Non-pigmented ciliary epithelial cell (primary cell): ENCODE results near the gene JARID2.
"Not testable (repeated sequence)": the region's sequence is repeated elsewhere in the genome, so short reads cannot be mapped to it uniquely, and the experiment has no call there.

Experiments
- DNase-seq: peaks from one replicate; pipeline ENCODE4 v3.0.0-alpha.2; 2010; ENCODE audit warnings: low read depth

Gene JARID2

GRCh38 chr6:15543332-15543917, 297.6 kb downstream of the JARID2 start:
- not testable (repeated sequence) for DNase-seq

- no peak for DNase-seq
These were observed 298.5 kb downstream of the JARID2 start for GRCh38 chr6:15544321-15544900.

GRCh38 chr6:15546591-15546990, 300.7 kb downstream of the JARID2 start:
- DNase-seq, result no peak

GRCh38 chr6:15547400-15547799, 301.5 kb downstream of the JARID2 start:
- DNase-seq, result no peak

- no peak for DNase-seq
These were observed 303.5 kb downstream of the JARID2 start for GRCh38 chr6:15549371-15549770.

- no peak for DNase-seq
These were observed 304.8 kb downstream of the JARID2 start for GRCh38 chr6:15550546-15551123.

- DNase-seq, result no peak
These were observed 305.4 kb downstream of the JARID2 start for GRCh38 chr6:15551262-15551661.

GRCh38 chr6:15551798-15552197, 305.9 kb downstream of the JARID2 start:
- DNase-seq, result peak; percentile 58

- DNase-seq, result no peak
These were observed 307.2 kb downstream of the JARID2 start for GRCh38 chr6:15553031-15553430.

- no peak for DNase-seq
These were observed 307.9 kb downstream of the JARID2 start for GRCh38 chr6:15553736-15554294.

GRCh38 chr6:15554728-15555100, 308.8 kb downstream of the JARID2 start:
- no peak for DNase-seq

GRCh38 chr6:15555101-15556038, 309.5 kb downstream of the JARID2 start:
- no peak for DNase-seq

GRCh38 chr6:15556711-15557110, 310.8 kb downstream of the JARID2 start:
- DNase-seq, result no peak

GRCh38 chr6:15557174-15557573, 311.3 kb downstream of the JARID2 start:
- no peak for DNase-seq

- DNase-seq, result no peak
These were observed 314.8 kb downstream of the JARID2 start for GRCh38 chr6:15560713-15561112.

GRCh38 chr6:15561447-15562199, 315.8 kb downstream of the JARID2 start:
- no peak for DNase-seq

GRCh38 chr6:15562977-15563376, 317.1 kb downstream of the JARID2 start:
- no peak for DNase-seq

- no peak for DNase-seq
These were observed 323.4 kb downstream of the JARID2 start for GRCh38 chr6:15569035-15569995.

GRCh38 chr6:15570171-15570570, 324.3 kb downstream of the JARID2 start:
- DNase-seq, result no peak
